Neutrophil (primary cell): ENCODE measurements around the gene TP73.

Experiments used
- H3K27ac ChIP-seq: fragments of 200-600 bp; sonication (generic); 2 replicates; pipeline ENCODE4 v1.5.1; 2016; ENCODE audit warnings: mild to moderate bottlenecking, moderate library complexity
- H3K27me3 ChIP-seq: fragments of 200-600 bp; sonication (generic); 2 replicates; pipeline ENCODE4 v1.6.0; 2016; ENCODE audit warnings: mild to moderate bottlenecking
- H3K36me3 ChIP-seq: fragments of 200-600 bp; sonication (generic); 2 replicates; pipeline ENCODE4 v1.5.1; 2017
- H3K4me1 ChIP-seq, 2 experiments: fragments of 200-600 bp in 1 of 2; sonication (generic) in 1 of 2; 1 replicate in 1 of 2; 2 replicates in 1 of 2; pipeline versions ENCODE4 v1.5.1 to v1.6.1; 2013 to 2016; ENCODE audit warnings: low read depth in 1 of 2, low read length in 1 of 2, mild to moderate bottlenecking in 1 of 2, moderate library complexity in 1 of 2; ENCODE audit not compliant: control insufficient read depth in 1 of 2, insufficient read depth in 1 of 2
- H3K4me3 ChIP-seq, 2 experiments: fragments of 200-600 bp in 1 of 2; sonication (generic) in 1 of 2; 1 replicate in 1 of 2; 2 replicates in 1 of 2; pipeline ENCODE4 v1.5.1; 2013 to 2016; ENCODE audit warnings: low read depth in 1 of 2, low read length in 1 of 2, mild to moderate bottlenecking in 1 of 2, moderate library complexity in 1 of 2
- H3K9me3 ChIP-seq: fragments of 200-600 bp; sonication (generic); 2 replicates; pipeline ENCODE4 v1.5.1; 2016
- CTCF ChIP-seq: fragments of 200-600 bp; sonication (generic); IDR thresholded peaks from 2 replicates; pipeline ENCODE4 v1.5.1; 2016; ENCODE audit warnings: antibody characterized with exemption

Gene TP73

DNA sequence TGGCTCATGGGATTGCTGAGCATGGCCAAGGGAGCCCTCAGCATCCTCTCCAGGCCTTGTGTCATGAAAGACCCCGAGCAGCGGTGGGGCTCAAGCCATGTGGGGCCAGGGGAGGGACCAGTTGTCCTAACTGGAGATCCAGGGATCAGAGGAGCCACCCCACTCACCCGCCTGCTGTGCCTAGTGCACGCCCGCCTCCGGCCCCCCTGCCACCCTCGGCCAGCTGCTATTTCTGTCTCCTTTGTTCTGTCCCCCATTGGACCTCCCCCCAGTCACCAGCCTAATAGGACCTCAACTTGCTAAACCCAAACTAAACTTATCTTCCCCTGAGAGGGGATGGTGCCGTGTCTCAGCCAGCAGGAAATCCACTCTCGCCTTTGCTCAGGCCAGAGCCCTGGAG lies 44.4 kb downstream of the TP73 start:
- Histone ChIP-seq H3K4me3 (no peak overlapping the region), H3K36me3 (no peaks in the 10 kb centered on the region), H3K4me1 (peaks cover 5 to 7% of the 10 kb centered on the region in 2 experiments), H3K27ac (no peak overlapping the region), H3K9me3 (no peaks in the 10 kb centered on the region), H3K27me3 (peaks cover 29% of the 10 kb centered on the region)
- no peak for TF ChIP-seq CTCF

DNA sequence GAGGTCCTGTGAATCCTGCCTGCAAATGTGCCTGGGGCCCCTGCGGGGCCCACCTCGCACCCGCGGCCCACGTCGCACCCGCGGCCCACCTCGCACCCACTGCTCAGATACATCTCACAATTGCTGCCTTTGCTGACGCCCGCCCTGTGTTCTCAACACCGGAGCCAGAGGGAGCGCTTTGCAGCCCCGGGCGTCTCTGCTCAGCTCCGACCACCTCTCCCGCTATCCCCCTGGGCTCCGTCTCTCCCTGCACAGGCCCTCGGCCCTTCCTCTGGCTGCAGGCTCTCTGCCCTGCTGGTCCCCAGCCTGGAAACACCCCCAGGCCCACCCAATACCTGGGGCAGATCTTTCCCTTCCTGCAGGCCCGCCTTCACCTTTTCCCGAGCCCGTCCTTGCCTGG lies 44.8 kb downstream of the TP73 start:
- no peak overlapping the region for H3K4me3 ChIP-seq
- peaks cover 29% of the 10 kb centered on the region for H3K27me3 ChIP-seq
- H3K9me3 ChIP-seq = no peaks in the 10 kb centered on the region
- H3K27ac ChIP-seq = no peak overlapping the region
- no peak for TF ChIP-seq CTCF
- H3K4me1 ChIP-seq = peaks cover 5 to 7% of the 10 kb centered on the region in 2 experiments
- no peaks in the 10 kb centered on the region for H3K36me3 ChIP-seq

GRCh38 chr1:3697810-3698209 lies 45.5 kb downstream of the TP73 start:
- no peaks in the 10 kb centered on the region for H3K36me3 ChIP-seq
- H3K27me3 ChIP-seq = peaks cover 29% of the 10 kb centered on the region

GRCh38 chr1:3698660-3699408 lies 46.5 kb downstream of the TP73 start:
- no peaks in the 10 kb centered on the region for H3K36me3 ChIP-seq
- H3K4me3 ChIP-seq = no peak overlapping the region
- no peak for TF ChIP-seq CTCF
- H3K9me3 ChIP-seq = no peaks in the 10 kb centered on the region
- H3K27ac ChIP-seq = no peak overlapping the region
- peaks cover 5 to 8% of the 10 kb centered on the region in 2 experiments for H3K4me1 ChIP-seq
- peaks cover 38% of the 10 kb centered on the region for H3K27me3 ChIP-seq

More at GRCh38 chr1:3697810-3698209, 45.5 kb downstream of the TP73 start:
- no peak overlapping the region for H3K27ac ChIP-seq
- H3K9me3 ChIP-seq = no peaks in the 10 kb centered on the region
- no peak for TF ChIP-seq CTCF
- no peak overlapping the region for H3K4me3 ChIP-seq
- H3K4me1 ChIP-seq = peaks cover 5 to 7% of the 10 kb centered on the region in 2 experiments

DNA sequence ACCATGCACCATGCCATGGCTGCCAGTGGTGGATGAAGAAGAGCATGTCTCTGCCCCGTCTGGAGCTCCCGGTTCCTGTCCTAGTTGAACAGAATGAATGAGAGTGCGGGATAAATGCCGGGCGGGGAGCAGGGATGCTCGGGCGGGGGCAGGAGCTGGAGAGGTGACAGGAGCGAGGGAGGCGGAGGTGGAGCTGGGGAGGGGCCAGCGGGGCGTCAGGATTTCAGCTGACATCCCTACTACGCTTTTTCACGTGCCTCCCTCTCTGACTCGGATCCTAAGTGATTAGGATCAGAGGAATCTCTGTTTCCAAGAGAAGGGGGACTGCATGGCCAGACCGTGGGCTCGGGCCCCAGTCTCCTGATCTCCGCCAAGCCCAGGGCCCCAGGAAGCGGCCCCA lies 47.3 kb downstream of the TP73 start:
- Histone ChIP-seq H3K9me3 (no peaks in the 10 kb centered on the region), H3K4me1 (peaks cover 10 to 13% of the 10 kb centered on the region in 2 experiments), H3K36me3 (no peaks in the 10 kb centered on the region), H3K4me3 (no peak overlapping the region), H3K27me3 (peaks cover 46% of the 10 kb centered on the region), H3K27ac (no peak overlapping the region)
- TF ChIP-seq CTCF = no peak
